GM23338 (cell line): ENCODE measurements around the gene SEC24A.

Experiments
- CREB1 ChIP-seq: fragments of 250-450 bp; sonication (Bioruptor Pico); IDR thresholded peaks from 2 replicates; pipeline ENCODE4 v1.5.0; 2020; ENCODE audit warnings: low read depth, mild to moderate bottlenecking, moderate library complexity
- CTCF ChIP-seq, 2 experiments: fragments of 200-600 bp in 1 of 2; sonication (generic) in 1 of 2; conservative IDR thresholded peaks; 2 replicates each; pipeline versions ENCODE4 v1.5.1 to v1.6.1; 2016 to 2017; ENCODE audit warnings: antibody characterized with exemption in 2 of 2, low read depth in 2 of 2, mild to moderate bottlenecking in 2 of 2, moderate library complexity in 1 of 2
- ETS1 ChIP-seq: IDR thresholded peaks from 2 replicates; pipeline ENCODE4 v1.6.1; 2016; ENCODE audit warnings: antibody characterized with exemption
- EZH2 ChIP-seq: fragments of 200-600 bp; sonication (generic); IDR thresholded peaks from one replicate; pipeline ENCODE4 v1.8.0; 2017; ENCODE audit warnings: antibody characterized with exemption, mild to moderate bottlenecking, low read depth; ENCODE audit not compliant: unreplicated experiment
- EZH2phosphoT487 ChIP-seq: fragments of 200-600 bp; sonication (generic); IDR thresholded peaks from one replicate; pipeline ENCODE4 v1.8.1; 2018; ENCODE audit warnings: antibody characterized with exemption; ENCODE audit not compliant: unreplicated experiment
- JUNB ChIP-seq: IDR thresholded peaks from one replicate; pipeline ENCODE4 v1.6.1; 2016; ENCODE audit warnings: antibody characterized with exemption; ENCODE audit not compliant: unreplicated experiment
- NANOG ChIP-seq: IDR thresholded peaks from 2 replicates; pipeline ENCODE4 v1.6.1; 2016; ENCODE audit warnings: antibody characterized with exemption, borderline replicate concordance
- POLR2AphosphoS5 ChIP-seq: IDR thresholded peaks from 2 replicates; pipeline ENCODE4 v1.6.1; 2016; ENCODE audit warnings: antibody characterized with exemption, low read depth
- REST ChIP-seq: IDR thresholded peaks from one replicate; pipeline ENCODE4 v1.6.1; 2018; ENCODE audit warnings: antibody characterized with exemption; ENCODE audit not compliant: unreplicated experiment
- STAT1 ChIP-seq: IDR thresholded peaks from one replicate; pipeline ENCODE4 v1.6.1; 2016; ENCODE audit warnings: antibody characterized with exemption; ENCODE audit not compliant: unreplicated experiment
- ZNF114 ChIP-seq: fragments of 250-450 bp; sonication (Bioruptor Pico); IDR thresholded peaks from 2 replicates; pipeline ENCODE4 v1.5.0; 2020; ENCODE audit warnings: mild to moderate bottlenecking, moderate library complexity
- ZNF331 ChIP-seq: fragments of 250-450 bp; sonication (Bioruptor Pico); IDR thresholded peaks from 2 replicates; pipeline ENCODE4 v1.5.0; 2020; ENCODE audit warnings: low read depth, mild to moderate bottlenecking, moderate library complexity
- ZNF462 ChIP-seq: fragments of 250-450 bp; sonication (Bioruptor Pico); IDR thresholded peaks from 2 replicates; pipeline ENCODE4 v1.5.0; 2020; ENCODE audit warnings: mild to moderate bottlenecking, moderate library complexity

GRCh38 chr5:134692722-134693121 lies 44.1 kb downstream of the SEC24A start:
- TF ChIP-seq REST: no peak
- TF ChIP-seq EZH2: no peak
- no peak for TF ChIP-seq POLR2AphosphoS5
- TF ChIP-seq CTCF (conservative IDR thresholded peaks at IDR 0.05; ENCODE audit: low read depth in 2 of 2): no peak
- TF ChIP-seq JUNB: no peak
- TF ChIP-seq EZH2phosphoT487: no peak
- no peak for TF ChIP-seq ETS1
- no peak for TF ChIP-seq ZNF114 (CRISPR knock-in tag)
- no peak for TF ChIP-seq STAT1
- no peak for TF ChIP-seq NANOG
- no peak for TF ChIP-seq ZNF462
- TF ChIP-seq ZNF331 (CRISPR knock-in tag): no peak
- no peak for TF ChIP-seq CREB1 (CRISPR knock-in tag)
